Caco-2 (cell line): Measurements from ENCODE around the gene HMCES. TPM values are rescaled to one million over a fixed set of nuclear protein-coding genes. Genes with fewer than 3 reads are reported as not detected.

ENCODE experiments used
- BruUV-seq: library from RNA; stranded (reverse); fragments of 400-500 nt; replicated peaks from 2 replicates; lab custom pipeline; 2021; lab: Mats Ljungman, UMichigan
- CTCF ChIA-PET: fragments of 300-600 bp; sonication (Branson Sonifier 250); formaldehyde crosslinking; loops from one replicate; lab custom pipeline; 2022; ENCODE audit warnings: antibody characterized with exemption; lab: Charles Lee
- POLR2A ChIA-PET: fragments of 300-600 bp; sonication (Branson Sonifier 250); formaldehyde crosslinking; loops from one replicate; lab custom pipeline; 2022; ENCODE audit warnings: antibody characterized with exemption; lab: Charles Lee
- DNase-seq, 2 experiments: peaks; one replicate each; pipeline versions ENCODE4 v3.0.0 to v3.0.0-alpha.2; 2020 to 2022
- H3K27me3 ChIP-seq: replicated peaks from 2 replicates; pipeline ENCODE4 v1.6.0; 2011; ENCODE audit warnings: low read length; ENCODE audit not compliant: control insufficient read depth, insufficient read depth
- H3K36me3 ChIP-seq: 2 replicates; pipeline ENCODE4 v1.5.1; 2011; ENCODE audit warnings: low read length; ENCODE audit not compliant: control insufficient read depth, insufficient read depth
- H3K4me1 ChIP-seq: fragments of 250-450 bp; sonication (Bioruptor Pico); 2 replicates; pipeline ENCODE4 v1.5.1; 2020; ENCODE audit warnings: mild to moderate bottlenecking
- H3K4me3 ChIP-seq: 2 replicates; pipeline ENCODE4 v1.5.1; 2011; ENCODE audit warnings: low read depth, mild to moderate bottlenecking, control low read depth, low read length
- H3K9me3 ChIP-seq: fragments of 250-450 bp; sonication (Bioruptor Pico); 2 replicates; pipeline ENCODE4 v1.5.1; 2020; ENCODE audit warnings: mild to moderate bottlenecking, moderate library complexity
- H3K27ac Mint-ChIP-seq: one replicate; pipeline ENCODE4 v1.8.0; 2022; ENCODE audit warnings: mixed read lengths; ENCODE audit not compliant: unreplicated experiment
- H3K27me3 Mint-ChIP-seq: one replicate; pipeline ENCODE4 v1.8.0; 2022; ENCODE audit warnings: mixed read lengths; ENCODE audit not compliant: insufficient read depth, unreplicated experiment
- H3K36me3 Mint-ChIP-seq: one replicate; pipeline ENCODE4 v1.8.0; 2022; ENCODE audit warnings: mild to moderate bottlenecking, mixed read lengths; ENCODE audit not compliant: insufficient read depth, unreplicated experiment
- H3K4me1 Mint-ChIP-seq: one replicate; pipeline ENCODE4 v1.8.0; 2022; ENCODE audit warnings: low read depth, mixed read lengths; ENCODE audit not compliant: unreplicated experiment
- H3K4me3 Mint-ChIP-seq: one replicate; pipeline ENCODE4 v1.8.0; 2022; ENCODE audit warnings: mild to moderate bottlenecking, moderate library complexity, mixed read lengths; ENCODE audit not compliant: unreplicated experiment
- H3K9me3 Mint-ChIP-seq: one replicate; pipeline ENCODE4 v1.8.0; 2022; ENCODE audit warnings: mixed read lengths; ENCODE audit not compliant: unreplicated experiment
- intact Hi-C: fragments of 100-400 bp; cut with micrococcal nuclease; formaldehyde crosslinking; loops from one replicate; pipeline ENCODE4 v1.10.0; 2022; ENCODE audit not compliant: unreplicated experiment
- total RNA-seq: library from RNA; stranded (reverse); gene quantifications from 2 replicates; pipeline ENCODE4 v1.2.3, GENCODE V29; 2022
- TF ChIP-seq, protein P1 (sequence below), 2 experiments: fragments of 200-600 bp in 1 of 2; IDR thresholded peaks; 1 replicate in 1 of 2; 2 replicates in 1 of 2; pipeline versions ENCODE4 v1.5.1 to v1.8.0; 2011 to 2022; ENCODE audit warnings: antibody characterized with exemption in 1 of 2, control low read depth in 1 of 2, inconsistent platforms in 1 of 2, low read depth in 1 of 2, low read length in 1 of 2, mild to moderate bottlenecking in 1 of 2, moderate library complexity in 1 of 2; ENCODE audit not compliant: insufficient read depth in 1 of 2, severe bottlenecking in 1 of 2, unreplicated experiment in 1 of 2

HMCES gene
- total RNA-seq, 1 experiment from 2014 or later: 47.7 TPM

DNA sequence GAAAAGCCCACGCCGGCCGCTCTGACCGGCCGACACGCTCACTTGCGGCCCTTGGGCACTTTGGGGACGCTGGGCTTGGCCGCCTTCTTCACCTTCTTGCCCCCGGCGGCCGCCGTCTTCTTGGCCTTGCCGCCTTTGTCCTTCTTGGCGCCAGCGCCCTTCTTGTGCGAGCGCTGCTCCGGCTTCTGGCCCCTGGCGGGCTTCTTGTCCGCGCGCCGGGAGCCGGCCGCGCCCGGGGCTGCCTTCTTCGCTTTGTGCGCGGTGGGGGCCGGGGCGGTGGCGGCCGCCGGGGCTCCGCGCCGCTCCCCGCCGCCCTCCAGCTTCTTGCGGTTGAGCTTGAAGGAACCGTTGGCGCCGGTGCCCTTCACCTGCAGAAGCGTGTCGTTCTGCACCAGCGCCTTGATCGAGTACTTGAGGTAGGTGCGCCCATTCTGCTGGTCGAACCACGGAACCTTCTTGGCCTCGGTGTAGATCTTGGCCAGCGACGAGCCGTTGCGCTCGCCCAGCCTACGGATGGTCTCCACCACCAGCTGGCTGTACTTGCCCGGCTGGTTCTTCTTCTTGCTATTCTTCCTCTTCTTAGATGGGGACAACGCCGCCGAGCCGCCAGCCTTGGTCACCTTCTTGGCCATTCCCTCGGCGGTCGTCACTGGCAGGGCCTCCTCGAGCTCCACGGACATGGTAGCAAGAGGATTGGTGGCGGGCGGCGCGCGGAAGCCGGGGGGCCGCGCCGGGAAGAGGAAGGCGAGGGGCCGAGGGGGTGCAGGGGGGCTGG, 36.7 kb downstream of the HMCES start:
- TF ChIP-seq, protein P1, sequence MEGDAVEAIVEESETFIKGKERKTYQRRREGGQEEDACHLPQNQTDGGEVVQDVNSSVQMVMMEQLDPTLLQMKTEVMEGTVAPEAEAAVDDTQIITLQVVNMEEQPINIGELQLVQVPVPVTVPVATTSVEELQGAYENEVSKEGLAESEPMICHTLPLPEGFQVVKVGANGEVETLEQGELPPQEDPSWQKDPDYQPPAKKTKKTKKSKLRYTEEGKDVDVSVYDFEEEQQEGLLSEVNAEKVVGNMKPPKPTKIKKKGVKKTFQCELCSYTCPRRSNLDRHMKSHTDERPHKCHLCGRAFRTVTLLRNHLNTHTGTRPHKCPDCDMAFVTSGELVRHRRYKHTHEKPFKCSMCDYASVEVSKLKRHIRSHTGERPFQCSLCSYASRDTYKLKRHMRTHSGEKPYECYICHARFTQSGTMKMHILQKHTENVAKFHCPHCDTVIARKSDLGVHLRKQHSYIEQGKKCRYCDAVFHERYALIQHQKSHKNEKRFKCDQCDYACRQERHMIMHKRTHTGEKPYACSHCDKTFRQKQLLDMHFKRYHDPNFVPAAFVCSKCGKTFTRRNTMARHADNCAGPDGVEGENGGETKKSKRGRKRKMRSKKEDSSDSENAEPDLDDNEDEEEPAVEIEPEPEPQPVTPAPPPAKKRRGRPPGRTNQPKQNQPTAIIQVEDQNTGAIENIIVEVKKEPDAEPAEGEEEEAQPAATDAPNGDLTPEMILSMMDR (IDR thresholded peaks at IDR 0.05; ENCODE audit: insufficient read depth in 1 of 2, low read depth in 1 of 2, low read length in 1 of 2, severe bottlenecking in 1 of 2, unreplicated experiment in 1 of 2): no peak
- Histone ChIP-seq H3K27me3 (no peaks in the 10 kb centered on the region), H3K36me3 (no peaks in the 10 kb centered on the region), H3K4me3 (peak overlapping the region; percentile 96), H3K9me3 (no peaks in the 10 kb centered on the region), H3K4me1 (peaks cover 15% of the 10 kb centered on the region)
- intact Hi-C loops: loop anchor here (2.0 to 10.0 kb wide), 2 partner anchors 37 to 191 kb away; partner anchors contain the start of genes HMCES and RAB43
- no peaks in the 10 kb centered on the region for H3K9me3 Mint-ChIP-seq
- H3K4me1 Mint-ChIP-seq: peaks cover 12% of the 10 kb centered on the region
- H3K27me3 Mint-ChIP-seq: no peaks in the 10 kb centered on the region
- H3K27ac Mint-ChIP-seq: peak overlapping the region; percentile 91
- peak in 1 of 2 experiments; percentile 31 for DNase-seq
- TSS peak; percentile 88 for BruUV-seq
- H3K4me3 Mint-ChIP-seq: peak overlapping the region; percentile 89
- ChIA-PET CTCF (interaction anchor here (0.7 to 1.8 kb wide), 8 partner anchors 9 to 345 kb away, joined by 3 to 6 read pairs (median 4); partner anchors contain the start of gene HMCES), POLR2A (interaction anchor here (0.6 to 1.8 kb wide), 5 partner anchors 13 to 1204 kb away, joined by 3 to 17 read pairs (median 5); partner anchors contain the start of genes COPG1 and HMCES)
- H3K36me3 Mint-ChIP-seq: peaks cover 46% of the 10 kb centered on the region

DNA sequence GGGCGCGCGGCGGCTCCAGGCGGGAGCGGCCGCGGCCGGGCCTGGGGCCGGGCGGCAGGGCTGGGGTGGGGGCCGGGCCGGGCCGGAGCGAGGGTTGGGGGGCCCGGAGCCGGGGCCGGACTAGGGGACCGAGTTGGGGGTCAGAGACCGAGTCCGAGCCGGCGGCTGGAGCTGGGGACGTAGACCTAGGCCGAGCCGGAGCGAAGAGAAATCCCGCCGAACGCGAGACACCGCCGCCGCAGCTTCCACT, 37.3 kb downstream of the HMCES start:
- no peak for DNase-seq
- H3K4me1 Mint-ChIP-seq: peaks cover 7% of the 10 kb centered on the region
- no peaks in the 10 kb centered on the region for H3K27me3 Mint-ChIP-seq
- H3K36me3 Mint-ChIP-seq: peaks cover 44% of the 10 kb centered on the region
- Histone ChIP-seq H3K4me3 (peak overlapping the region; percentile 96), H3K36me3 (no peaks in the 10 kb centered on the region), H3K4me1 (peaks cover 11% of the 10 kb centered on the region), H3K27me3 (no peaks in the 10 kb centered on the region), H3K9me3 (no peaks in the 10 kb centered on the region)
- TF ChIP-seq, protein P1 (IDR thresholded peaks at IDR 0.05; ENCODE audit: insufficient read depth in 1 of 2, low read depth in 1 of 2, low read length in 1 of 2, severe bottlenecking in 1 of 2, unreplicated experiment in 1 of 2): no peak
- peak overlapping the region; percentile 91 for H3K27ac Mint-ChIP-seq
- H3K4me3 Mint-ChIP-seq: peak overlapping the region; percentile 89
- BruUV-seq: no TSS peak
- ChIA-PET POLR2A (interaction anchor here (0.7 to 1.8 kb wide), 6 partner anchors 12 to 123 kb away, joined by 3 to 17 read pairs (median 5); partner anchors contain the start of genes COPG1 and HMCES), CTCF (interaction anchor here (0.7 to 1.8 kb wide), 10 partner anchors 9 to 346 kb away, joined by 3 to 7 read pairs (median 4); partner anchors contain the start of gene HMCES)
- H3K9me3 Mint-ChIP-seq: no peaks in the 10 kb centered on the region
- intact Hi-C loops: loop anchor here (2.0 to 10.0 kb wide), 2 partner anchors 37 to 191 kb away; partner anchors contain the start of genes HMCES and RAB43

DNA sequence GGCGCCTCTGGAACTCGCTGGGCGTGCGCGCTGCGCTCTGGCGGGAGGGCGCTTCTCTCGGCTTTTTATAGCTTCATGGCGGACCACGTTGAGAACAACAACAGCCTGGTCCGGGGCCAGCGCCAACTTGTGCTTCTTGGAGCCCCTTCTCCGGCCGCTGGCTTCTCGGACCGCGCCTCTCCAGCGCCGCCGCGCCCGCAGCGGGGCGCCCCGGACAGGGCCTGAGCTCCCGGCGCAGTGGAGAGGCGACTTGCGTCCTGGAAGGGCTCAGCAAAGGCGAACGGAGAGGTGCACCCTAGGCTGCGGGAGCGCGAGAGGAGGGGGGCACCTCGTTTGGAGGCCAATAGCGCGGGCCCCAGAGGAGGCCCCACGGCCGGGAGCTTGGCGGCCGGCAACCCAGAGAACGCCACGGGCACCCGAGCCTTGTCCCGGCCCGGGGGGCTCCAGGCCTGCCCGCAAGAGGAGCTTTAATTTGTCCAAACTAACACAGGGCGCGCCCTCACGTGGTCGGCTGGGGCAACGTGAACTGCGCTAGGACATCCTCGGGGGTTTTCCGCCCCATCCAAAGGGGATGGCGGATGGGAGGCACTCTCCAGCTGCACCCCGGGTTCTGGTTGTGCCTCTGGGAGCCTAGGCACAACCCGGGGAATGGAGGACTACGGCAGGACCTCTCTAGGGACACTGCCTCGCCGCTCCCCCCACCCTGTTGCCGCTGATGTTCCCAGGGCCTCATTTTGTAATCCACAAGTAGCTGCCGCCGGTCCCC, 37.8 kb downstream of the HMCES start:
- Histone ChIP-seq H3K4me3 (peak overlapping the region; percentile 96), H3K36me3 (no peaks in the 10 kb centered on the region), H3K4me1 (peaks cover 11% of the 10 kb centered on the region), H3K27me3 (no peaks in the 10 kb centered on the region), H3K9me3 (no peaks in the 10 kb centered on the region)
- peaks cover 7% of the 10 kb centered on the region for H3K4me1 Mint-ChIP-seq
- POLR2A ChIA-PET: interaction anchor here (0.6 to 1.8 kb wide), 7 partner anchors 12 to 122 kb away, joined by 3 to 17 read pairs (median 5); partner anchors contain the start of genes COPG1 and HMCES
- no TSS peak for BruUV-seq
- intact Hi-C loops: loop anchor here (10.0 kb wide), 1 partner anchor 192 kb away; the partner anchor contains the start of gene RAB43
- TF ChIP-seq, protein P1 (IDR thresholded peaks at IDR 0.05; ENCODE audit: insufficient read depth in 1 of 2, low read depth in 1 of 2, low read length in 1 of 2, severe bottlenecking in 1 of 2, unreplicated experiment in 1 of 2): peak; percentile 49 to 66
- no peaks in the 10 kb centered on the region for H3K9me3 Mint-ChIP-seq
- CTCF ChIA-PET: interaction anchor here (0.7 to 1.8 kb wide), 10 partner anchors 8 to 346 kb away, joined by 3 to 7 read pairs (median 4); partner anchors contain the start of gene HMCES
- H3K4me3 Mint-ChIP-seq: peak overlapping the region; percentile 89
- peak; percentile 89 to 94 for DNase-seq
- H3K27ac Mint-ChIP-seq: peak overlapping the region; percentile 91
- H3K36me3 Mint-ChIP-seq: peaks cover 39% of the 10 kb centered on the region
- H3K27me3 Mint-ChIP-seq: no peaks in the 10 kb centered on the region
